Spleen (tissue), 7 donors: ENCODE results near the gene MCM9.

Experiments used
- POLR2A ChIP-seq, 3 donors: fragments of 450-650 bp; IDR thresholded peaks; one replicate each; pipeline ENCODE4 v1.5.1; 2017; ENCODE audit warnings: antibody characterized with exemption in 3 of 3, mild to moderate bottlenecking in 1 of 3
- POLR2AphosphoS5 ChIP-seq, 3 donors: sonication (generic); formaldehyde crosslinking; IDR thresholded peaks; one replicate each; pipeline ENCODE4 v1.5.1; 2017; ENCODE audit warnings: antibody characterized with exemption in 3 of 3
- TF ChIP-seq, protein P1 (sequence below), 11 experiments: fragments of 200-600 bp in 7 of 11; fragments of 450-650 bp in 4 of 11; sonication (generic) in 4 of 11; IDR thresholded peaks in 8 of 11; conservative IDR thresholded peaks in 3 of 11; 1 replicate in 7 of 11; 2 replicates in 4 of 11; pipeline versions ENCODE4 v1.4.0 to v1.8.0; 2016 to 2021; ENCODE audit warnings: antibody characterized with exemption in 11 of 11, inconsistent platforms in 4 of 11, mild to moderate bottlenecking in 1 of 11
- donor health status: DM: no; HTN: no; CAD: no; lungs with moderate emphysema.
- donor health status: DM: no; HTN: no; CAD: no.
- donor health status: DM: no; HTN: no; CAD: no.

DNA sequence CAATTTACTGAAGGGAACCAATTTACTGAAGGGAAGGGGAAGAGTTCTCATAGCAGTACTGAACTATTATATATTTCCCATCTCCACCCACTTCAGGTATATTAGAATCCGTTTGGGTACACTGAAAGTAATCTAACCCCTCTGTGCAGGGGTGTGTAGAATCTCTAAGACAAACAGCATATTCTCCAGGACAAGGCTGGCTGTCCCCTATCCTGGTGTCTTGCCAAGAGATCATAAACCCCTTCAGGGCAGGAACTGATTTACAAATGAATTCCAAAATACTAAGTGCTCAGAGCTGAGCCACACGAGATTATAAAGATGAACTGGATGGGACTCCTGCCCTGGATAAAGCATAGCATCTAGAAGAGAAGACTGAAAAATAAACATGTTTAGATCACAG, 31.8 kb downstream of the MCM9 start:
- TF ChIP-seq, protein P1, sequence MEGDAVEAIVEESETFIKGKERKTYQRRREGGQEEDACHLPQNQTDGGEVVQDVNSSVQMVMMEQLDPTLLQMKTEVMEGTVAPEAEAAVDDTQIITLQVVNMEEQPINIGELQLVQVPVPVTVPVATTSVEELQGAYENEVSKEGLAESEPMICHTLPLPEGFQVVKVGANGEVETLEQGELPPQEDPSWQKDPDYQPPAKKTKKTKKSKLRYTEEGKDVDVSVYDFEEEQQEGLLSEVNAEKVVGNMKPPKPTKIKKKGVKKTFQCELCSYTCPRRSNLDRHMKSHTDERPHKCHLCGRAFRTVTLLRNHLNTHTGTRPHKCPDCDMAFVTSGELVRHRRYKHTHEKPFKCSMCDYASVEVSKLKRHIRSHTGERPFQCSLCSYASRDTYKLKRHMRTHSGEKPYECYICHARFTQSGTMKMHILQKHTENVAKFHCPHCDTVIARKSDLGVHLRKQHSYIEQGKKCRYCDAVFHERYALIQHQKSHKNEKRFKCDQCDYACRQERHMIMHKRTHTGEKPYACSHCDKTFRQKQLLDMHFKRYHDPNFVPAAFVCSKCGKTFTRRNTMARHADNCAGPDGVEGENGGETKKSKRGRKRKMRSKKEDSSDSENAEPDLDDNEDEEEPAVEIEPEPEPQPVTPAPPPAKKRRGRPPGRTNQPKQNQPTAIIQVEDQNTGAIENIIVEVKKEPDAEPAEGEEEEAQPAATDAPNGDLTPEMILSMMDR (IDR thresholded peaks at IDR 0.05 in 8 of 11, conservative IDR thresholded peaks at IDR 0.05 in 3 of 11) = no peak
- TF ChIP-seq POLR2A (IDR thresholded peaks at IDR 0.05) = no peak
- no peak for TF ChIP-seq POLR2AphosphoS5 (IDR thresholded peaks at IDR 0.05)
